ENCODE data around the gene TANC1.
"Not testable (repeated sequence)": the region's sequence is repeated elsewhere in the genome, so short reads cannot be mapped to it uniquely, and the experiment has no call there.

Gene TANC1

DNA sequence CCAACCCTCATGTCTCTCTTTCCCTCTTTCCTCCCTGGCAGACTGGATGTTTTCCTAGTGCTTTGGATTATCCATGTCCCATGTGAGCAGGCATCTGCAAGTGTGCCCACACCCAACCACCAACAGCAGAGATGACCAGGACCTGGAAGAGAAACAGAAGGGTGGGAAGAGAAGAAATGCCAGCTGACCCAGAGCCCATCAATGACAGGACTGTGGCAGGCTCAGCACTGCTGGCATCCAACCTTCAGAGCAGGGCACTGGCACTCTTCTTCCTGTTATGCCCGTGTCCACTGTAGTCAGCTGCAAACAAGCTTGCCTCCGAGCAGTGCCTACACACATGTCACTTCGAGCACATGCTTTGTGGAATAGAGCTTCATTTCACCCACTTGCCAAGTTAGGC is 121.1 kb downstream of the TANC1 start:
- DNase-seq (ENCODE audit: low spot score): no peak

DNA sequence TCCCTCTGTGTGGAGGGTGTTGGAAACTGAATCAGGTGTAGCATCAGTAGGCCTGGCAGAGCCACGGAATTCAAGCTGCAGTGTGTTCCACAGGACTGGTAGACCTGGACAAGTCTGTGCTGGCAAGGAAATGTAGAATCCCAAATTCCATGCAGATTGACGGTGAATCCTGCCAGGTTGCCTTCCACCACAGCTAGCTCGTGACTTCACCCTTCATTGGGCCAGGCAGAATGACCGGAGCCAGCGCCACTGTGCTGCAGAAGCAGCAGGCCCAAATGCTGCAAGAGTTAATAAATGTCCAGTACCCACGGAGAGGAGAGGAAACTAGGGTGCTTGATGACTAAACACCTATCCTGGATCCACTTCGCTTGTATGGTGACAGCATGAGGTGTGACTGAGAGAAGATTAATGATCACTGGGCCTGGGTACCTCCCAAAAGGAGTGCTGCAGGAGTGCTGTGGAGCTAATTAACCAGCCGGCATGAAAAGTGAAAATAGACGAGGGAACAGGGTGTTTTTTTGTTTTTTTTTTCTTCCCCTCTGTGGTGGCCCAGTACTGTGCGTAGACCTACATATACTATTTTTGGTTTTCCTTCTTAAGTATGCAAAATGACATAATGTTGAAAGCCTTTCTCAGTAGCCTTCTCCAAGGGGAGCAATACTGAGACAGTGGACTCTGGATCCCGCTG is 122.2 kb downstream of the TANC1 start:
- DNase-seq (ENCODE audit: low spot score): no peak

DNA sequence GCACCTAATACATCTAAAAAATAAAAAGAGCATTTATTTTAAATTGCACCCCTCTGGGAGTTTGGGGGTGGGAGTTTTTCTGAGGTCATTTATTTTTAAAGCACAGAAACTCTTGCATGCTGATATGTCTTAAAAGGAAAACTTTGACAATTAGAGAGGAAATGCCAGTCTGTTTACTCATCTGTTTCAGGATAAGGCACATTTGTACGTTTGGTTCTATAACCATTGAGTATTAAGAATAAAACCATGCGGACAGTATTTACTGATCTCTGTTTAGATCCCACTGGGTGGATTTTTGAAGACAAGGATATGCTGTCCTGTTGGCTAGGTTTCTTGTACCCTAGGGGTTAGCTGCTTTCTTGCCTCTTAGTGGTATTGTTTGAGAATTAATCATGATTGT is 122.9 kb downstream of the TANC1 start:
- DNase-seq (ENCODE audit: low spot score): no peak

DNA sequence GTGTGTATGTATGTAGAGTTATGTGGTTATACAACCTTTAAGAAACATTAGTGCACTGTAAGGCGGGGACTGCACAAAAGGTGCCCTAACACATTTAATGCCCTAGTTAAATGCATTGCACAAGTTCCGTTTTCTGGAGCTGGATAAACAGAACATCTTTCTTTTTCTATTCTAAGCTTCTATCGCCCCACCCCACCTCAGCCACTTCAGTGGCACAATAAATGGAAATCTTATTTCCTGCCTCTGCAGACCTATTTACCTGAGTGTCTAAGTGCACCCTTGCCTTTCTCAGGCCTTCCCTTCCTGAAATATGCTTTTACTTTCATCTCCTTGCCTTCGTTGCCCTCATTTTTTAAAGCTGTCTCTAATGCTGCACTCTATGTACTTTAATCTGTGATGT is 123.5 kb downstream of the TANC1 start:
- no peak for DNase-seq (ENCODE audit: low spot score)

DNA sequence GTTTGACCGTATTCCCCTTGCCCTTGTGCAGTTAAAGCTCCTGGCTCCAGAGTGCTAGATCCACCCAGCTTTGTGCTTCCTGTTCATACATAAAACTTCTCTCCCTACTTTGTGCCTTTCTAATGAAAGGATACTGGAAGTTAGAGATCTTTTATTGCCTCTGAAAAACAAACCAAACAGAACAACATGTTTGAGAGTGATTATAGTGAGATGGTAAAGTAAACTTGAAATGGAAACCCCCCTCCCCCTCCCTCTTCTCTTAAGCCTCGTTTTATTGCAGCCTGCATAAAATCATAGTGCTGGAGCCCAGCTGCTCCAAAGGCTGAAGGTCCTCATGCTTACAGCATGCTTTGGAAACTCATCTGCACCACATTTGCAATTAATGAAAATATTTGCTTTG is 125.1 kb downstream of the TANC1 start:
- no peak for DNase-seq (ENCODE audit: low spot score)

DNA sequence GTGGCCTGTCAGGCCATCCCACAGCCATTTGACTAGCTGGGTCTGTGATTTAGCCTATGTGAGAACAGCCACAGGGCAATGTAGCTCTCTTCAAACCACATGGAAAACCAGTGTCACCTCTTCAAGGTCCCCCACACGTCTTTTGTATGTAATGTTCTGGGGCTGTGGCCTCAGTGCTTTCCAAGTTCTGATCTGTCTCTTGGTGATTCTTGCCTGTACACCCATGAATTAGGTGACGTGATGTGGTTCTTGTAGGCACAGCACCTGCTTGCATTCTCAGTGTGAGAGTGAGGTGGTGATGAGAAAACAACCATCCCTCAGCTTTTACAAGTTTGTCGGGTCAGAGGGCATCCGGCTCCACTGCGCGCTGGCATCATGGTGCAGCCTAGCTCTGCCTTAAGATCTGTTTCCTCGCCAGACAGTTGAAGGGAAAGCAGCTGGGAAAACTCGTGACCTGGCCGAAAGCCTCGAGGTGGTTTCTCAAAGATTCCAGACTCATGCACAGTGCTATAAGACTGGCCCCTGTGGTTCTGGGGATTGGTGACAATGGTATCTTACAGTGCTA is 125.8 kb downstream of the TANC1 start:
- DNase-seq (ENCODE audit: low spot score): no peak

DNA sequence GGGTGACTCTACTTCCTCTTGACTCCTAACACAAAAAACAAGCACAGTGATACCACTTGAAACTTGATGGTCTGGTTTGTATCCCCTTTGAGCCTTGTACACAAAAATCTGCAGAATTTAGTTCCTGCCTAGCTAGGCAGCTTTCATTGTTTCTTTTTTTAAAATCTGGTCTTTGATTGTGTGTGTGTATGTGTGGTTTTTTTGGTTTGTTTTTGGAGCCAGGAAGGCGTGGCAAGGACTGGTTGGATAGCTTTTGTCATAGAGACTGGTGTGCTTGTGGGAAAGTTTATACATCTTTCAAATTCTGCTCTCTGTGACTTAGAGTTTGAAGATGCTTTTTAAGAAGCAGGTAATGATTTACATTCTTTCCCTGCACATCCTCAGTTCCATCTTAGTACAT is 127.4 kb downstream of the TANC1 start:
- no peak for DNase-seq (ENCODE audit: low spot score)

DNA sequence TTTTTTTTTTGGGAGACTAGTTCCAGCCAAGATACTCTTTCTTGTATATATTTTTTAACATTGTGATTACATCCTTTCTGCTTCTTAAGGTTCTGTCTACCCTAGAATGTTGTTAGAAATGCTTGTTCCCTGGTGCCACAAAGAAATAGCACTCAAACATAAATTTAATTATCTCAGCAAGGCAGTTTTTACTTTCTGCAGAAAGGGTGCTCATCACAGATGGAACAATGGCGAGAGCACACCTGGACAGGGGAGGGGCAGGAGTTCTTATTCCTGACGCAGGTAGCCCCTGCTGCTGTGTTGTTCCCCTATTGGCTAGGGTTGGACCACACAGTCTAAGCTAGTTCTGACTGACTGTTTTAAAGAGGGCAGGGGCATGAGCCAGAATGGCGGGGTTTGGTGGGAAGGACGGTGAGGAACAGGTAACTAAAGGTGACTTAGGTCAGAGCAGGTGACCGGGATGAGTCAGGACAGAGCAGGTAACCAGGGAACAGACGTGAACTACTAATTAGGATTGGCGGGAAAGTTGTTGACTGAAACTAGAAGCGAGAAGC is 127.9 kb downstream of the TANC1 start:
- not testable (repeated sequence) for DNase-seq (ENCODE audit: low spot score)

DNA sequence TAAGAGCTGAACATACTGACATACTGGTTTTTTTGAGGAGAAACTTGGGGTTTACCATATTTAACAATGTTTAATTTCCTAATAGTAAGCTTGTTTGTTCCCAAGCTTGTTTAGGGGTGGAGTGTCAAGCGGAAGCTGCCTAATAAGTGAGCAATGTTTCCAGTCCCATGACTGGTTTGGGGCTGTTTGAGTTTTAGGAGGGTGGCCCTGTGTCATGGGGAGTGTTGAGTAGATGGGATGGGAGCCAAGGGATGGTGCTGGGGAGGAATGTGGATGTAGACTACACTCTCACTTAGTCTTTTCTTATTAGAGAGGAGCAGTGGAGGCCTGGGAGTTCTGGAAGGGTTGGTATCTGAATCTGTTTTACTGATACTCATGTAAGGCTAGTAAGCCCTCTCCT is 128.5 kb downstream of the TANC1 start:
- DNase-seq (ENCODE audit: low spot score): no peak

DNA sequence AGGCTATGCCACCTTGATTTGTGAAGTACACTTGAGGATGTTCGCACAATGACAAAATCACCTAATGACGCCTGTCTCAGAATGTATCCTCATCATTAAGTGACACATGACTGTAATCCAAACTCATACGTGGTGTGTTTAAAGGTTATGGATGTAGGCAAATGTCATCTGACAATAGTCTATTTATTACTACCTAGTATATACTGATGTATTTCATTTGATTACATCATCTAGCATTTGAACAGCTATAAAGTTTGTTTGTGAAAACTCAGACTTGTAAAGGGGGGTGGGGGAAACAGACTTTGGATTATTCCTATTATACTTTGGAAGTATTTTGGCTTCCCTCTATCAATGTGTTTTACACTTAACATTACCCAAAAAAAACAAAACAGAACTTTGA is 129.9 kb downstream of the TANC1 start:
- DNase-seq (ENCODE audit: low spot score): no peak

DNA sequence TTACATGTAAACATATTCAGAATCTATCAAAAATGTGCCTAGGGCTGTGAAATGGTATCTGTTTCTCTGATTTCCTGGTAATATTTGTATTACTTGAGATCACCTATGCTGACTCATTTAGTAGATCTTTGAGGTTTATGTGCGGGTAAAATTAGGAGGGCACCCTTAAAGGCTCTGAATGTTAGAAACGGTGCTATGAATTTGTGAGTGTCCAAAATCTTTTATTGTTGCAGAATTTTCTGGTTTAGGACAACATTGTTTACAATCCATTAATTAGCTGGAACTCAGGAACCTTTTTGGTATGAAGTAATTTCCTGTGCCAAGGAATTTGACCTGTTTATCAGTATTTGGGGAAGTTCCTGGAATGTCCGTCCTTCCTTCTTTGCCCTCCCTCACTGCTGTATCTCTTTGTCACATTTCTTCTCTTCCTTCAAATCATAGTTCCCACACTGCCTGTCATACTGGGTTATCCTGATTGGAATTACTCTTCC is 130.5 kb downstream of the TANC1 start:
- no peak for DNase-seq (ENCODE audit: low spot score)

DNA sequence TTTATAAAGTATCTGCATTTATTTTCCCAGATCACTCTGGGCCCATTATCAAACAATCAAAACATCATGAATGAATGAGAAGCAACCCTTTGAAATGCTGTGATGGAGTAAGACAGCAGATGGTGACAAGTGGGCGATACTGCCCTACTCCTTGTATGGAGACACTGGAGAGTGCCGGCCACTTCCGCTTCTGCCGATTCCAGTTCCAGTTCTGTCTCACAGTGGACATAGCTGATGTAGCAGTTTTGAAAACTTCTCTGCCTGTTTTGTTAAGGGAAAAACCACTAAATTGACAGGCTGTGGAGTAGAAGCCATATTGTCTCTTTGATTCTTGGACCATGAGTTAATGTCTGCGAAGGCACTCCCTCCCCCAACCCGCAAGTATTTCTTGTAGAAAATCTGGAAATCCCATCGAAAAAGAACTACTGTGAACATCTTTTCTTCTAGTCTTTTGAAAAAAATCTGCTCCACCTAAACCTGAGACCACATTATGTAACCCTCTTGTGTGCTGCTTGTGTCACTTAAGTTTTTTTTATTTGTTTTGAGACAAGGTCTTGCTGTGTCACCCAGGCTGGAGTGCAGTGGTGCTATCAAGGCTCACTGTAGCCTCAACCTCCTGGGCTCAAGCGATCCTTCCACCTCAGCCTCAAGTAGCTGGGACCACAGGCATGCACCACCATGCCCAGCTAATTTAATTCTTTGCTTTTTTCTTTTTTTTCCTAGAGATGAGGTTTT is 133.5 kb downstream of the TANC1 start:
- DNase-seq (ENCODE audit: low spot score): no peak

DNA sequence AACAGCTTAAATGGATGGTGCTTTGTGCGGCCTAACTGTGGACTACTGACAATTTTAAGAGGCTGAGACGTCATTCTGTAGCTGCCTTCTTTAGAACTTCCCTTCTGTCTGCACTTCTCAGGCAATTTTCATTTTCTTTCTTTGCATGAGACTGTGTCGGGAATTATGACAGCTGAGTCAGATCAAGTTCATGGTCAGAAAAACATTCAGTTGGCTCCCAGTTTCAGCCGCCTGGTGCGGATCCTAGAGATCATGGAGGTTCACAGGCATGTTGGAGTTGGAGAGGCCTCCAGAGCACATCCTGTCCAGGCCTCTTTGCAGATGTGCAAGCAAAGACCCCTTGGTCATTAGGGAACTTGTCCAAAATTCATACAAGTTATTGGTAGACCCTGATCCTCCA is 135.0 kb downstream of the TANC1 start:
- DNase-seq (ENCODE audit: low spot score): no peak

DNA sequence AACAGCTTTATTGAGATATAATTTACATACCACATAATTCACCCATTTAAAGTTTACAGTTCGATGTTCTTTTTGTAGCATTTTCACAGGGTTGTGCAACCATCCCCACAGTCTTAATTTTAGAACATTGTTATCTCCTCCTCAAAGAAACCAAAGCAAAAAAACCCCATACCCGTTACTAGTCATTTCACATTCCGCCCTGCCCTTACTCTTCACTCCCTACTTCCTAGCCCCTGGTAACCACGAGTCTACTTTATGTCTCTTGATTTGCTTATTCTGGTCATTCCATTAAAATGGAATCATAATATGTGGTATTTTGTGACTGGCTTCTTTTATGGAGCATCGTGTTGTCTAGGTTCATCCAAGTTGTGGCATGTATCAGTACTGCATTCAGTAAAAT is 137.7 kb downstream of the TANC1 start:
- no peak for DNase-seq (ENCODE audit: low spot score)

DNA sequence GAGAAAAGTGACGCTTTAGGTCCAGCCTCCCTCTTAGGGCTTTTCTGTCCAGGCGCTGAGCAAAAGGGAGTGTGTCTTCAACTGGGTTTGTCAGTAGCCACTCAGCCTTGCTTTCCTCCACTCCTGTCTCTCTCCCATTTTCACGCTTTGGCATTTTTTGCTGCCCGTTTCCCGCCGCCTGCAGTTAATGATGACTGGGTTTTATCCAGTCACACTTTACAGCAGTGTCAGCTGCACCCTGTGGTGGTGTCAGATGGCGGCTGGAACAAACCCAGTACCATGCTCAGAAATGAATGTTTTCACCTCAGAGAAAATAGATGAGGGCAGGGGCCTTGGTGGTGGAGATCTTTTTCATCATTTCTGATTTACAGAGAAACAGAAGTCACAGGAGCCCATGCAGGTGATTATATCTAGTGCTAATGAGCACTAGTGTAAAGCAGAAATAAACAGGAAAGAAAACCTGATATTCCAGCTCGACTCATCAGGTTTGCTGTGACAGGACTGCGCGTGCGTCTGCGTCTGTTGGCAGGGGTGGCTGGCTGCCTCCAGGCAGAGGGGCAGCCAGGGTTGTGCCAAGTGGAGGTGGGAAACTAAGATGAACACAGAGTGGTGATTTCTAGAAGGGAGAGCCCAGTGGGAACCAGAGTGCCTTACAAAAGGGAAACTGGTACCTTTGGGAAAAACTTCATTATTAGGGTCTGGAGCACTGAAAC is 139.9 kb downstream of the TANC1 start:
- DNase-seq (ENCODE audit: low spot score): no peak

DNA sequence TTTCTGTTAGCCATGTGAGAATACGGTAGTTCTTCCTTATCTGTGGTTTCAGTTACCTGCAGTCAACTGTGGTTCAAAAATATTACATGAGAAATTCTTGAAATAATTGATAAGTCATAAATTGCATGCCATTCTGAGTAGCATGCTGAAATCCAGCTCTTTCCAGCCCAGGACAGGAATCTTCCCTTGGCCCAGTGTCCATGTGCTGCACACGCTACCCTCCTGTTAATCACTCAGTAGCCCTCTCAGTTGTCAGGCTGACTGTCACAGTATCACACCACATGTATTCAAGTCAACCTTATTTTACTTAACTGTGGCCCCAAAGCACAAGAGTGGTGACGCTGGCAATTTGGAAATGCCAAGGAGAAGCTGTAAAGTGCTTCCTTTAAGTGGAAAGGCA is 141.1 kb downstream of the TANC1 start:
- no peak for DNase-seq (ENCODE audit: low spot score)

DNA sequence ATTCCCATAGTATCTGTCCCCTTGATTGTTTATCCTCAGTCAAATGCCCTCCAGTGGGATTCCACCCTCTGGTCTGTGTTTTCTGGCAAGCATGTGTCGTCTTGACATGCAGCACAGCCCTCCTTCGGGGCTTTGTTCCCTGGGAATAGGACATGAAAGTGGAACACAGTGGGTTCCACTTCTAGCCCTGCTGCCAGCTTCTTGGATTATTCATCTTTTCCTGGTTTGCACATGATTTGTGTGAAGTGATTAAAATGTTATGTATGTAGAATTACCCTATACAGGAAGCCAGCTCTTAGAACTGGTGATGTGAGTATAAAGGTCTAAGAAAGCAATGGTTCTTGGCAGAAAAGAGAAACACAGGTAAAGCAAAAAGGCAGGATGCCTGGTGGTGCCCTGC is 142.3 kb downstream of the TANC1 start:
- DNase-seq (ENCODE audit: low spot score): no peak

DNA sequence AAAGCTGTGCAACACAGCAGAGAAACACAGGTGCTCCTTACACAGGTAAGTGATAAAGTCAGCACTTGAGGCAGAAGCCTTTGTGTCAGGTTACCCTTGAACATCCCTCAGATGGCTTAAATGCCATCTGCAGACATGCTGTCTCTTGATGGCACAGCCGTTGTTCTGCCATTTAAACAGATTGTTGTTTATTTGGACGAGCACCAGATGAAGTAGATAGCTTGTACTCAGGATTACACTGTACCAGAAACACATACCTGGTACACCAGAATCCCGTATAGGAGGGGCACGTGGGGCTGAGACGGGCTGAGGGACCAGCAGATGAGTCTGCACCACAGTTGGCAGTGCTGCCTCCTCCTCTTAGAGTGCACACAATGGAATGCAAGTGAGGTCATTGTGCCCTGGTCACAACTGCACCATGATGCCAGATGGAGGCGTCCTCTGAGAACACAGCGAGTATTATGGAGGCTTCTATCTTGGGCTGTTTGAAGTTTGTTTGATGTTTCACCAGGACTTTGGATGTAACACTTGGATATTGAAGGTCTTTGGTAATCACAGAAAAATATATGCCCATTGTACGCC is 143.0 kb downstream of the TANC1 start:
- no peak for DNase-seq (ENCODE audit: low spot score)

DNA sequence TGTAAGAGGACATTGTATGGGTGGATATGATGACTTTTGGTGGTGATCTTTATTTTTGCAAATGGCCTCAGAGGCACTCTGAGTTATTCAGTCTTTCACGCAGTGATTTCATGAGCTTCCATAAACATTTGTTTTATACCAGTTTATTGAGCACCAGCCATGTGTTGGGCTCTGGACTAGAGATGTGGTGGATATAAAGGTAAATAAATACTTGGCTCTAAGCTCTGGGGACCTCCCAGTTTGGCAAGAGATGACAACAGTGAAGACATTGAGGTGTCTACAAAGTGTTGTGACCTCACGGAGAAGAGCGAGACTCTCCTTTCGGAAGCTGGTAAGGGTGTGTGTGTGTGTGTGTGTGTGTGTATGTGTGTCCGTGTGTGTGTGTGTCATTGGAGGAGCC is 146.4 kb downstream of the TANC1 start:
- no peak for DNase-seq (ENCODE audit: low spot score)

DNA sequence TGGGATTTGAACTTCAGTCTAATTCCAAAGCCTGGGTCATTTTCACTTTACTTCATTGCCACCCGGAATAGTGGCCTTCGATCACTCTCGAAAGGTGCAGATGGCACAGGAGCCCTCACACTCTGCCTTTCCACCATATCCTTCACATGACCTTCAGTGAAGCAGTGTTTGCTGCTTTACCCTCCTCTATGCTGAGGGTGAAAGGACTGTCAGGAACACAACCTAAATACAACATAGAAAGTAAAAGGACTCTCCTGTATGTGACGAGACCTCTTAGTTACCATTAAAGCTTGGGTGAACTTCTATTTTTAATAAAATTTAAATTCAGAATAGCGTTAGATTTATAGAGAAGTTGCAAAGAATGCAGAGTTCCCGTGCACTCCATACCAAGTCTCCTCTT is 148.5 kb downstream of the TANC1 start:
- DNase-seq (ENCODE audit: low spot score): no peak

DNA sequence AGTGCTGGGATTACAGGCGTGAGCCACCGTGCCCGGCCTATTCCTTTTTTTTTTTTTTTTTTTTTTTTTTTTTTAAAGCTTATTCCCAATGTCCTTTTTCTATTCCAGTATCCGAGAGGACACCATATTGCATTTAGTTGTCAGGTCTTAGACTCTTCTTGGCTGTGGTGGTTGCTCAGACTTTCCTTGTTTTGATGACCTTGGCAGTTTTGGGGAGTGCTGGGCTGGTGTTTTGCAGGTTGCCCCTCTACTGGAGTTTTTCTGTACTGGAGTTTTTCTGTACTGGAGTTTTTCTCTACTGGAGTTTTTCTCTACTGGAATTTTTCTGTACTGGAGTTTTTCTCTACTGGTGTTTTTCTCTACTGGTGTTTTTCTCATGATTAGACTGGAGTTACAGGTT is 149.2 kb downstream of the TANC1 start:
- DNase-seq (ENCODE audit: low spot score): no peak
